Hepatocyte (in vitro differentiated cells): ENCODE results near the gene PTCD2.

Experiments
- CTCF ChIP-seq: fragments of 200-600 bp; sonication (generic); IDR thresholded peaks from 2 replicates; pipeline ENCODE4 v1.5.1; 2016; ENCODE audit warnings: antibody characterized with exemption, mild to moderate bottlenecking; ENCODE audit not compliant: poor library complexity
- EZH2phosphoT487 ChIP-seq: fragments of 200-600 bp; sonication (generic); IDR thresholded peaks from one replicate; pipeline ENCODE4 v1.6.1; 2018; ENCODE audit warnings: antibody characterized with exemption, mild to moderate bottlenecking, low read depth, moderate library complexity; ENCODE audit not compliant: unreplicated experiment, severe bottlenecking

- TF ChIP-seq CTCF (no peak), EZH2phosphoT487 (no peak)
These were observed 12.6 kb upstream of the PTCD2 start for GRCh38 chr5:72307573-72307967.
